ENCODE results near the gene FAM3D. TPM values are rescaled to one million over a fixed set of nuclear protein-coding genes. Genes with fewer than 3 reads are reported as not detected.

The FAM3D gene
- total RNA-seq, 1 experiment from 2014 or later, result not detected

- no TSS peak for BruUV-seq (replicated peaks)
- Histone ChIP-seq H3K27ac (ENCODE audit: low read depth, low read length, poor library complexity, severe bottlenecking) (no peak overlapping the region), H3K36me3 (ENCODE audit: insufficient read depth, low read length, poor library complexity, severe bottlenecking) (no peaks in the 10 kb centered on the region), H3K4me1 (ENCODE audit: insufficient read depth, low read length, poor library complexity, severe bottlenecking) (no peaks in the 10 kb centered on the region), H3K4me3 (ENCODE audit: low read depth, low read length, poor library complexity, severe bottlenecking) (no peak overlapping the region), H3K9me3 (ENCODE audit: low read depth, low read length, poor library complexity, severe bottlenecking) (no peaks in the 10 kb centered on the region), H3K27me3 (replicated peaks; ENCODE audit: insufficient read depth, low read depth, low read length, poor library complexity) (no peaks in the 10 kb centered on the region)
- intact Hi-C loops (cut with micrococcal nuclease; ENCODE audit: unreplicated experiment), result no loop called here
- TF ChIP-seq EZH2 (IDR thresholded peaks at IDR 0.05; ENCODE audit: borderline replicate concordance, low read depth, low read length, poor library complexity, severe bottlenecking) (no peak), CTCF (conservative IDR thresholded peaks at IDR 0.05; ENCODE audit: low read depth, low read length) (no peak)
- DNase-seq (ENCODE audit: low spot score), result no peak
- CTCF ChIA-PET, result no interaction called here
- POLR2A ChIA-PET (ENCODE audit: low non-redundant PET), result no interaction called here
Observed at GRCh38 chr3:58596834-58597518, 69.6 kb downstream of the FAM3D start.

DNA sequence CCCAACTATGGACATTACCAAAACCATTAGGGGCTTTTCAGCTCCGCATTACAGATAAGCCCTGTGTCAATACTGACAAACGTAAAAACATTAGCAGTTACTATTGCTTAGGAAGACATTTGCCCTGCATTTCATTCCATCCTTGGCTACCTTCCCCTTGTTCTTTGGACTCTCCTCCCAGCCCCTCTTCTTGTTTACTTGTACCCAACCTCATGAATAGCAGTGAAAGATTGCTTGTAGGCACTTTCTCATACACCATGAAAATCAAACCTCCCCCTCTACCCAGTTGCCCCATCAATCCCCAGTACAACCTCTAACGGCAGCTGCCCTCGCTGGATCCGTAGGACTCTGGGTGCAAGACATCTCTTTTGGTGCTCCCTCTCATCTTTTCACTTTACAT is 72.5 kb downstream of the FAM3D start:
- no peak for DNase-seq (ENCODE audit: low spot score)
- intact Hi-C loops (cut with micrococcal nuclease; ENCODE audit: unreplicated experiment), result no loop called here
- CTCF ChIA-PET, result no interaction called here
- H3K9me3 ChIP-seq (ENCODE audit: low read depth, low read length, poor library complexity, severe bottlenecking), result no peaks in the 10 kb centered on the region
- no peak overlapping the region for H3K27ac ChIP-seq (ENCODE audit: low read depth, low read length, poor library complexity, severe bottlenecking)
- no peaks in the 10 kb centered on the region for H3K36me3 ChIP-seq (ENCODE audit: insufficient read depth, low read length, poor library complexity, severe bottlenecking)
- no peaks in the 10 kb centered on the region for H3K4me1 ChIP-seq (ENCODE audit: insufficient read depth, low read length, poor library complexity, severe bottlenecking)
- no peak overlapping the region for H3K4me3 ChIP-seq (ENCODE audit: low read depth, low read length, poor library complexity, severe bottlenecking)
- POLR2A ChIA-PET (ENCODE audit: low non-redundant PET), result no interaction called here
- no peaks in the 10 kb centered on the region for H3K27me3 ChIP-seq (replicated peaks; ENCODE audit: insufficient read depth, low read depth, low read length, poor library complexity)
- BruUV-seq (replicated peaks), result no TSS peak
- TF ChIP-seq EZH2 (IDR thresholded peaks at IDR 0.05; ENCODE audit: borderline replicate concordance, low read depth, low read length, poor library complexity, severe bottlenecking) (no peak), CTCF (conservative IDR thresholded peaks at IDR 0.05; ENCODE audit: low read depth, low read length) (no peak)

DNA sequence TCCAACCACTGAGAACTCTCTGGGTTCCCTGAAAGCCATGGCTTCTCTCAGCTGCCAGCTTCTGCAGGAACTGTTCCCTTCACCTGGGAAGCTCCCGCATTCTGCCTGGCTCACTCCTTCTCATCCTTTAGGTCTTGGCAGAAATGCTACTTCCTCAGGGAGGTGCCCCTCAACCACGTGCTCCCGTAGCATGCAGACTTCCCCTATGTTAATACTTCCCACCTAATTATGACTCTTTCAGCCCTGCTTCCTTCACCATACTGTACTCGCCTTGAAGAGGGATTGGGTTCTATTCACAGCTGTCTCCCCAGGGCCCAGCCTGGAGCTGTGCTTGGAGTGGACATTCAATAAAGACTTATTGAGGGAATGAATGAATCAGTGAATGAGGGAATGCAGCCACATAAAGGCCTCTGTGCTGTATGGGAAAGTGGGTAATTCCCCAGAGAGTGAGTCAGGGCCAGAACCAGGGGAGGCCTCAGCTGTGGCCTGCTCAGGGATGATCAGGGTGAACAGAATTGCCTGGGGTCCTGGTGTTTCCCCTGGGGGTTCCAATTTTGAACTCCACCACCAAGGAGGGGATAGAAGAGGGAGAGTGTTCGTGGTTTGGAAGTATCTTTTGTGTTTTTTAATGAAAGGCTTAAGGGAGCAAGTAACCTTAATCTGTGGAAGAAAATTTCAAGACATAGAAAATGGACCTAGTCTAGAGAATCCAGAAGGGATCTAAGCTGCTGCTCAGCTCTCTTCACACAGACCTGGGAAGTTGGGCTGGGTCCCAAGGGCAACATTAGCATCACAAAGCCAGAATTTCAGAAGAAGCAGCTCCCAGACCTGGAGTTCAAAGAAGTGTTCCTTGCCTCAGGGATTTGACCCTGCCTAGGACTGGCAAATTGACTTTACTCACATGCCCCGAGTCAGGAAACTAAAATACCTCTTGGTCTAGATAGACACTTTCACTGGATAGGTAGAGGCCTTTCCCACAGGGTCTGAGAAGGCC is 74.8 kb downstream of the FAM3D start:
- H3K4me3 ChIP-seq (ENCODE audit: low read depth, low read length, poor library complexity, severe bottlenecking), result no peak overlapping the region
- H3K27me3 ChIP-seq (replicated peaks; ENCODE audit: insufficient read depth, low read depth, low read length, poor library complexity), result peaks cover 2% of the 10 kb centered on the region
- no peak for DNase-seq (ENCODE audit: low spot score)
- no peaks in the 10 kb centered on the region for H3K36me3 ChIP-seq (ENCODE audit: insufficient read depth, low read length, poor library complexity, severe bottlenecking)
- no peak overlapping the region for H3K27ac ChIP-seq (ENCODE audit: low read depth, low read length, poor library complexity, severe bottlenecking)
- no TSS peak for BruUV-seq (replicated peaks)
- POLR2A ChIA-PET (ENCODE audit: low non-redundant PET), result no interaction called here
- no peaks in the 10 kb centered on the region for H3K9me3 ChIP-seq (ENCODE audit: low read depth, low read length, poor library complexity, severe bottlenecking)
- H3K4me1 ChIP-seq (ENCODE audit: insufficient read depth, low read length, poor library complexity, severe bottlenecking), result no peaks in the 10 kb centered on the region
- TF ChIP-seq CTCF (conservative IDR thresholded peaks at IDR 0.05; ENCODE audit: low read depth, low read length) (no peak), EZH2 (IDR thresholded peaks at IDR 0.05; ENCODE audit: borderline replicate concordance, low read depth, low read length, poor library complexity, severe bottlenecking) (no peak)
- CTCF ChIA-PET, result no interaction called here
- intact Hi-C loops (cut with micrococcal nuclease; ENCODE audit: unreplicated experiment), result no loop called here
